ENCODE measurements around the gene RNU4-1. TPM values are rescaled to one million over a fixed set of nuclear protein-coding genes. Genes with fewer than 3 reads are reported as not detected.

Gene RNU4-1
- polyA plus RNA-seq, 1 donor from 2014 or later: not detected

DNA sequence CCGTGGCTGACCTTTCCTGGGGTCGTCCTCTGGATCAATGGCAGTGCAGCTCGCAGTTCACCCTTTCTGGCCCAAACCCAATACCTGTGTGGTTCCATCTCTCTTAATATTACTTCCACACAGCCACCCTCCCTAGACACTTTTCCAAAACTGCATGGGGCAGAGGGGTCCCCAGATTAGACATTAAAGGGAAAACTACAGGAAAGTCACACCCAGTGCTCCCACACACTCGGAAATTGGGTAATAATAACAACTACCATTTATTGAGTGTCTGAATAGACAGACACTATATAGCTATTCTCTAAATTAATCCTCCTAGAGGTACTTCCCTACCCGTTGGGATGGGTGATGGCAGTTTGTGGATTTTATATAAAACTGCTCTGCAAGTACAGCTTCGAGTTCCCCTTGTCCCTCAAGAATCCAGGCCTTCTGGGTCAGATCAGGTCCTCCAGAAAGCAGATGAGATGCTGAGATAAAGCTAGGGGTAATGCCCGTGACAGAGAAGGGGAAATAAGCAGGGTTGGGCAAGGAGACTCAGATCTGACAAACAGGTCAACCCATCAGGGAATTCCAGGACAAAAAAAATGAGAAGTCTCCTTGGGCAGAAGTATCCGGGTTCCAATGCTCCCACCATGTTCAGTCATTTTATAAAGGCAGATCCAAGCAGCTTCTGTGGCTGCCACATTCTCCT is 26.7 kb downstream of the RNU4-1 start:
- Mint-ChIP-seq H3K27me3 (peaks cover 27% of the 10 kb centered on the region), H3K36me3 (no peaks in the 10 kb centered on the region), H3K4me1 (peaks cover 3 to 12% (median 7%) of the 10 kb centered on the region in 3 donors), H3K27ac (peak overlapping the region in 2 of 3 donors; percentile 27 to 92), H3K9me3 (no peaks in the 10 kb centered on the region), H3K4me3 (peak overlapping the region; percentile 82 to 92 (median 86))

DNA sequence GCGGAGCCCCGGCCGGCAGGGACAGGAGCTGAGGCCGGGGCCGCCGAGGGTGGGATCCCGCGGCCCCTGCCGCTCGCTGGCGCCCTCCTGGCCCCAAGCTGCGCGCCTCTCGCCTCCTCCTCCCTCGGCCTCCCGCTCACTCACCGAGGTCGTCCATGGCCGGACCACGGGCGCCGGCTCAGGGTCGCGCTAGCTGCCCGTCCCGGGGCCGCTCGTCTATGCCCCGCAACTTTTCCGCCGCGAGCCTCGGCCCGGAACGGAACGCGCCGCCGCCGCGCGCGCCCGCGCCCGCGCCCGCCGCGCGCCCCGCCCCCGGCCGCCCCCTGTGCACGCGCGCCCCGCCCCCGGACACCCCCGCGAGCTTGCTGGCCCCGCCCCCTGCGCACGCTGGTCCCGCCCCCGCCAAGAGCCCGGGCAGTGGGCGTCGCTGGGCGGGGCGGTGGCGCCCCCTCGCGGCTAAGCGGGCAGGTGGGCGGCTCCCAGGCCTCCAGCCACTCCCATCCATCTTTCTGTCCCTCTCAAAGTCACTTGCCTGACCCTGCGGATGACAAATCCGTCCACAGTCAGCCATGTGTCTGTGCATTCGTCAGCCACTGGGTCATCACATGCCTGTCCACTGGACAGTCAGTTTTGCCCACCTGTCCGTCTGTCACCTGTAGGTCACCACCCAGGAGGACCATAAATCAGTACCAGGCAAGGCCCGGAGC is 27.4 kb downstream of the RNU4-1 start, which contains the start of gene PXN:
TSS of gene PXN (minus strand) at position 258 of the 707 bp plus-strand sequence. CDS start at position 157, 101 bp downstream.
- Mint-ChIP-seq H3K27me3 (peaks cover 27% of the 10 kb centered on the region), H3K27ac (peak within 1 kb of the TSS in 2 of 3 donors; percentile 27 to 92), H3K36me3 (no peaks in the 10 kb centered on the region), H3K4me3 (peak within 1 kb of the TSS; percentile 82 to 93 (median 88)), H3K4me1 (peaks cover 3 to 12% (median 7%) of the 10 kb centered on the region in 3 donors), H3K9me3 (no peaks in the 10 kb centered on the region)

DNA sequence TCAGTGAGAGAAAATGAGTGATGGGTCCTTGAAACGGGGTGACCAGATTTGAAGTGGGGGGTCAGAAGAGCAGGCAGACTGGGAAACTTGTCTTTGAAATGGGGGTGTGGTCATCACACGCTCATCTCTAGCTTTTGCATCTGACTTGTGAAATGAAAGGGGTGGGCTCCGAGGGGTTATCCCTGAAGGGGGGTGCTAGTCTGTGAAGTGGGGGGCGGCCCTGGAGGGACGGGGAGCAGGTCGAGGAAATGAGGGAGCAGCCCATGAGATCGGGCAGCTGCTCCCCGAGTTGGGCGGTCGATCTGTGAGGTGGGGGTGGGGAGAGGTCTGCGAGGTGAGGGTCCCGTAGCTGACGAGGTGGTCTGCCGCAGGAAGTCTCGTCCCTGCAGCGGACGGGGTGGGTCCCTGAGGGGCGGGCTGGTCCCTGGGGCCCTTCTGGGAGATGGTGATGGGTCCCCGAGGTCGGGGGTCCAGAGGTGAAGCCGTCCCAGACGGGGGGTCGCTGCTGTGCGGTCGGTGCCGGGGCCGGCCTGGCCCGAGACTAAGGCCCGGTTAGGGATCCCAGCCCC is 28.0 kb downstream of the RNU4-1 start:
- Mint-ChIP-seq H3K4me3 (peak overlapping the region; percentile 8 to 93 (median 85)), H3K9me3 (no peaks in the 10 kb centered on the region), H3K27ac (no peak overlapping the region), H3K4me1 (peaks cover 3 to 12% (median 7%) of the 10 kb centered on the region in 3 donors), H3K36me3 (no peaks in the 10 kb centered on the region), H3K27me3 (peaks cover 30% of the 10 kb centered on the region)

DNA sequence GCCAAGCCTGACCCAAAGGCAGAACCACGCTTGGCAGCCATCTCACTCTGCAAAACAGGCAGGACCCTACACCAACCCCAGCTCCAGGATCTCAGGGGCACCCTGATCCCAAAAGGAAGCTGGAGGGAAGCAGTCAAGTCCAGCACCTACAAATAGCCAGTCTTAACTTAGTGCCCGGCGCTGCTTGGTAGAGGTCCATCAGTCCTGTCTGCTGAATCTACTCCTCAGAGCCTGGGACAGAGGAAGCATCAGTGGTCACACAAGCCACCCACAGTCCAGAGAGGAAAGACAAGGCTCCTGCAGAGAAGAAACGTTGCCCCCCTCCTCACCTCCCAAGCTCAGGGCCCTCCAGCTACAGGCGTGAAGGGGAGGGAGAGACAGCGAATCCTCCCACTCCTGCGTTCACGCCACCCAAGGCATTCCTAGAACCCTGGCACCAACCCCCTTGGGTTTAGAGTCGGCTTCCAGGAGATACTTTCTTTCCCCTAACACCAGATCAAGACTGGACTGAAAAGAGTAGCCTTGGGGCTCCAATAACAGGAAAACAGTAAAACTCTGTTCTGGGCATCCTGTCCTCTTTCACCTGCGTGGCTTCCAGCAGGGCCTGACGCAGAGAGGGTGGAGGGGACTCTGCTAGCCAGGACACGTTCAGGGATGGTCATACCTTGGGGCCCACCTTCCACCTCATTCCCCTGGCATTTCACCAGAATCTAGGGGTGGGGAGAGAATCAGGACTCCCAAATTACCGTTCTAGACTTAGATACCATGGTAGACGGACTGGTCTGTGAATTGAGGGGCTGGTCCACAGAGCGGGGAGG is 28.7 kb downstream of the RNU4-1 start:
- no peaks in the 10 kb centered on the region for H3K9me3 Mint-ChIP-seq
- H3K4me1 Mint-ChIP-seq: peaks cover 3 to 12% (median 7%) of the 10 kb centered on the region in 3 donors
- no peak overlapping the region for H3K27ac Mint-ChIP-seq
- no peaks in the 10 kb centered on the region for H3K36me3 Mint-ChIP-seq
- peak overlapping the region; percentile 8 to 93 (median 85) for H3K4me3 Mint-ChIP-seq
- H3K27me3 Mint-ChIP-seq: peaks cover 34% of the 10 kb centered on the region

DNA sequence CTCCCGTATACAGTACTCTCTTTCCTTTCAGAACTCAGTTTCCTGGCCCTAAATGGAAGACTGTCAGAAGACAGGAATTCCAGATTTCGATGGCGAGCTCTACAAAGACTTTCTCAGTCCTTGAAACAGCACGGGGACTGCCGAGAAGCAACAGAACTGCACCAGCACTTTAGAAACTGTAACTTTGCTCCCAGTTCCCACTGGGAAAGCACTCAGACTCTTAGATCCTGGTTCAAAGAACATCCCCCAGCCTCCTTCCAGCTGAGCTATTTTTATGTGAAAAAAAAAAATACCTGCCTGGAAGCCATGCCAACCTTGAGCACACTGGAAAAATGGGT is 29.3 kb downstream of the RNU4-1 start:
- Mint-ChIP-seq H3K27ac (no peak overlapping the region), H3K9me3 (no peaks in the 10 kb centered on the region), H3K27me3 (peaks cover 33% of the 10 kb centered on the region), H3K4me1 (peaks cover 3 to 12% (median 7%) of the 10 kb centered on the region in 3 donors), H3K4me3 (peak overlapping the region in 2 of 4 donors; percentile 8 to 82), H3K36me3 (no peaks in the 10 kb centered on the region)

DNA sequence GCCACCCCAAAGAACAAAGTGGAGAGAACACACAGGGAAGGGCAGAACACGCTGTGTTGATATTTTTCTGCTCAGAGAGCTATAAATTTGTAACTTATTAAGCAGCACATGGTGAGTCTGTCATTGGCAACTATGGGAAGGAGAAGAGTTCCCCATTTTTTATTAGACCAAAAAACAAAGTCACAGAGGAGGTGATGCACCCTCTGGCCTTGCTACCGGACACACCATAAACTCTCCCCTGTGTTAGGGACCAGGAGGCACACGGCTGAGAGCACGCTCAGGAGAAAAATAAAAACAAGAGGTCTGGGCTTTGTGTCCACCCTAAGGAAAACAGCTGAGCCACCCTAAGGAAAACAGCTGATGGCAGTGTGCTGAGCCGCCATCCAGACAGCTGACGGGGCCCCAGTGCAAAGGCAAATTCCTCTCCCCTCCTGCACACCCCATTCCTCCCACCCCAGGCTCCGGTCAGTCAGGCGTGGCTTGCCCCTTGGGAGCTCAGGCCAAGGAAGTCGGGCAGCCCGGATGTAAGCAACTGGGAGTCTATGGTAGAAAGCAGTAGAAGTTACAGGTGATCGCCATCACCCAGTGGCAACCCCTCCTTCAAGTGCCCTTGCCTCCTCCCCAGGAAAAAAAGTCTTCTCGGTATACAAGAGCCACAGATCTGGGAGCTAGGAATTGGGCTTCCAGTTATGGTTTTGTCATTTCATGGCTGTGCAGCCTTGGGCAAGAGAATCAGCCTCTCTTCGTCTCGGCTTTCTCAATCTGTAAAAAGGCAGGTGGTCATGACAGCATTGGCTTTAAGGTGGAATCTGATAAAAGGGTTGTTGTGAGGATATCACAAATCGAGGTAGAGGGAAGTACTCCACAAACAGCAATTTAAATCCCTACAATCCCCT is 29.9 kb downstream of the RNU4-1 start:
- H3K27ac Mint-ChIP-seq: no peak overlapping the region
- H3K9me3 Mint-ChIP-seq: no peaks in the 10 kb centered on the region
- peaks cover 3 to 12% (median 7%) of the 10 kb centered on the region in 3 donors for H3K4me1 Mint-ChIP-seq
- peak overlapping the region in 3 of 4 donors; percentile 25 to 44 (median 30) for H3K4me3 Mint-ChIP-seq
- no peaks in the 10 kb centered on the region for H3K36me3 Mint-ChIP-seq
- peaks cover 33% of the 10 kb centered on the region for H3K27me3 Mint-ChIP-seq

DNA sequence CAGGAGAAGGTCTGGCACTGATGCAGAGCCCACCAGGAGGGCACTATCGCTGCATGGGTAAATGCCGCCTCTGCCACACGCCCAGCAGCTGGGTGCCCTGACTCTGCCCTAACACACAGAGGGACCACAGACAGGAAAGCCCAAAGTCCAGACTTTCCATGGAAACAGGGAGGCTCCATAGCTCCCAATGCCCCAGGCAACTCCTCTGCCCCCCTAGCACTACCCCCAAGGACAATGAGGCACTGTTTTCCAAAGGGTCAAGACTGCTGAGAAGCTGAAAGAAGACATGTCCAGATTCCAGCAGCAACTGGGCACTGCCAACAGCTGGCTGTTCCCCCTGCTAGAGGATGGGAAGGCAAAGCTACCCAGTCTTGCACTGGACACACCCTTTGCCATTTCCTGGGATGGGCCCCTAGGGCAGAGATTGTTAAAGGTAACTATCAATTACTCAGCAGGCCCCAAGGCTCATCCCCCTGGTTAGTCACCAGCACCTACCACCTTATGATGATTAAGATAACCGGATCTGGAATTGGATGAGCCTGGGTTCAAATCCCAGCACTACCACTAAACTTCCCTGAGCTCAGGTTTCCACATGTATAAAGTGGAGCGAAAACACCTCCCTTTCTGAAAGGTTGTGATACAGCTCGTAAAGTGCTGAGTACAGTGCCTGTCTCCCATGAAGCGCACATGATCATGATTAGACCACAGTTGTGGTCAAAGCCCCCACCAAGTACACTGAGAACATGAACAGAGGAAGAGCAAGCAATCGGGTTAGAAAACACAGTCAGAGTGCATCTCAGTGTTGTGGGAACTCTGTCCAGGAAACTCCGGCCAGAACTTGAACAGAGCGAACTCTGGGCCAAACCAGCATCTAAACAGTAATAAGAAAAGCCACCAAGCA is 30.8 kb downstream of the RNU4-1 start:
- H3K9me3 Mint-ChIP-seq: peaks cover 0 to 3% (median 0%) of the 10 kb centered on the region in 3 donors
- peaks cover 3 to 12% (median 7%) of the 10 kb centered on the region in 3 donors for H3K4me1 Mint-ChIP-seq
- no peaks in the 10 kb centered on the region for H3K36me3 Mint-ChIP-seq
- H3K27me3 Mint-ChIP-seq: peaks cover 36% of the 10 kb centered on the region
- H3K4me3 Mint-ChIP-seq: peak overlapping the region; percentile 25 to 65 (median 37)
- H3K27ac Mint-ChIP-seq: no peak overlapping the region

DNA sequence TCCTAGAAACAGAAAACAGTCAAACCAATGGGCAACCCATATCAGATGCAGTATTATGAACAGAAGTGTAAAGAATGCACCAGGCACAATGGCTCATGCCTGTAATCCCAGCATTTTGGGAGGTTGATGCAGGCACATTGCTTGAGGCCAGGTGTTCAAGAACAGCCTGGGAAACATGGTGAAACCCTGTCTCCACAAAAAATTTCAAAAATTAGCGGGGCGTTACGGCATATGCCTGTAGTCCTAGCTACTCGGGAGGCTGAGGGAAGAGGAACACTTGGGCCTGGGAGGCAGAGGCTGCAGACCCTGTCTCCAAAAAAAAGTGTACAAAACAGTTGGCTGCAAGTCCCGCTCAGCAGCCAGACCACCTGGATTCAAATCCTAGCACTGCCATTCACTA is 32.4 kb downstream of the RNU4-1 start:
- Mint-ChIP-seq H3K27me3 (peaks cover 40% of the 10 kb centered on the region), H3K4me1 (peaks cover 3 to 8% (median 7%) of the 10 kb centered on the region in 3 donors), H3K4me3 (no peak overlapping the region), H3K36me3 (no peaks in the 10 kb centered on the region), H3K9me3 (peaks cover 0 to 4% (median 0%) of the 10 kb centered on the region in 3 donors), H3K27ac (peak overlapping the region in 1 of 3 donors; percentile 31)

DNA sequence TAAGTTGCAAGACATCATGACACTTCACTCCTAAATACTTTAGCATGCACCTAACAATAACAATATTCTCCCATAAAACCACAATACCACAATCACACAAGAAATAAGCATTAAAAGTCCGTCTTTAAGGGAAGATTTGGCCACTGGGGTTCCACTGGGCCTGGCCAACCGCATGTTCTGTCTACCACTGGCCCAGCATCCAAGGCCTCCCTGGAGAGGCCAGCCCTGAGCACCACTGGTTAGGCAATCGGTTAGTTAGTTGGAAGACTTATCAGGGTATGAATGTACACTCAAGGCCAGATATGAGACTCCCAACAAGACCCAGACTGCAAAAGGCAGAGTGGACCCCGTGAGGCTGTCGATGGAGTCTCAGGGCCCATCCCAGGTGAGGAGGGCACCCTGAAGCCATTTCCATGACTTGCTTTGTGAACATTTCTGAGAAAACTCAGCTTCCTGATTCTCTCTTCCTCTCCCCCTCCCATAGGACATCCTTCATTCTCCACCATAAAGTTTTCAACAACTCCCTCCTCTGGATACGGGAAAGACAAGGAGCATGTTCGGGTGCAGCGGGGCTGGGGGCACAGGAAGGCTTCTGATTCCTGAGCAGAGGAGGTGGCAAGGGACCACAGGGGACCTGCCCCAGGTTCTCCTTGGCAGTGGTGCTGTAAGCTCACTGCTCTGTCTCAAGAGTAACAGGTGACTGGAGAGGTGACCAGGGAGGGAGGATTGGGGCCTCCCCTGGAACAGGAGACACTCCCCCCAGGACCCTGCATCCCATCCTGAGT is 33.4 kb downstream of the RNU4-1 start:
- Mint-ChIP-seq H3K27me3 (peaks cover 42% of the 10 kb centered on the region), H3K4me1 (peaks cover 3 to 4% (median 3%) of the 10 kb centered on the region in 3 donors), H3K4me3 (no peak overlapping the region), H3K36me3 (no peaks in the 10 kb centered on the region), H3K9me3 (peaks cover 0 to 4% (median 0%) of the 10 kb centered on the region in 3 donors), H3K27ac (no peak overlapping the region)

DNA sequence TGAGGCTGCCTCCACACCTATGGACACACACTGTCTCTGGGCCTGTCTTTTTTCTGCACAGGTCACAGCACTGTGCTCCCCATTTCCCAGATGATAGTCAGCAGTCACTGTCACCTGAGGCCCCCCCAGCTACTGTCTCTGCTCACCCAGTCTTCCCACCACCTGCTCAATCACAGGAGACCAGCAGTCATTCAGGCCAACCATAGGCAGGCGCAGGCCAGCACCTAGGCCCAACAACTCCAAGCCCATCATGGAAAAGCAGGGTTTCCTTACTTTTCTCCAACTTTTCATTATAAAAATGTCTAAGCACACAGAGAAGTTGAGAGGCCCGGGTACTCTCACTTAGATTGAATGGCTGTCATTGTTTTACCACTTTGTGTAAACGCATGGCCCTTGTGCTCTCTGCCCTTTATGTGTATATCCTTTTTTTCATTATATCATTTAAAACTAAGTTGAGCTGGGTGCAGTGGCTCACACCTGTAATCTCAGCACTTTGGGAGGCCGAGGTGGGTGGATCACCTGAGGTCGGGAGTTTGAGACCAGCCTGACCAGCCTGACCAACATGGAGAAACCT is 34.6 kb downstream of the RNU4-1 start:
- peaks cover 2 to 10% (median 4%) of the 10 kb centered on the region in 3 donors for H3K4me1 Mint-ChIP-seq
- no peaks in the 10 kb centered on the region for H3K36me3 Mint-ChIP-seq
- no peak overlapping the region for H3K4me3 Mint-ChIP-seq
- peak overlapping the region in 1 of 3 donors; percentile 94 for H3K27ac Mint-ChIP-seq
- H3K27me3 Mint-ChIP-seq: peaks cover 36% of the 10 kb centered on the region
- H3K9me3 Mint-ChIP-seq: peaks cover 0 to 4% (median 0%) of the 10 kb centered on the region in 3 donors

DNA sequence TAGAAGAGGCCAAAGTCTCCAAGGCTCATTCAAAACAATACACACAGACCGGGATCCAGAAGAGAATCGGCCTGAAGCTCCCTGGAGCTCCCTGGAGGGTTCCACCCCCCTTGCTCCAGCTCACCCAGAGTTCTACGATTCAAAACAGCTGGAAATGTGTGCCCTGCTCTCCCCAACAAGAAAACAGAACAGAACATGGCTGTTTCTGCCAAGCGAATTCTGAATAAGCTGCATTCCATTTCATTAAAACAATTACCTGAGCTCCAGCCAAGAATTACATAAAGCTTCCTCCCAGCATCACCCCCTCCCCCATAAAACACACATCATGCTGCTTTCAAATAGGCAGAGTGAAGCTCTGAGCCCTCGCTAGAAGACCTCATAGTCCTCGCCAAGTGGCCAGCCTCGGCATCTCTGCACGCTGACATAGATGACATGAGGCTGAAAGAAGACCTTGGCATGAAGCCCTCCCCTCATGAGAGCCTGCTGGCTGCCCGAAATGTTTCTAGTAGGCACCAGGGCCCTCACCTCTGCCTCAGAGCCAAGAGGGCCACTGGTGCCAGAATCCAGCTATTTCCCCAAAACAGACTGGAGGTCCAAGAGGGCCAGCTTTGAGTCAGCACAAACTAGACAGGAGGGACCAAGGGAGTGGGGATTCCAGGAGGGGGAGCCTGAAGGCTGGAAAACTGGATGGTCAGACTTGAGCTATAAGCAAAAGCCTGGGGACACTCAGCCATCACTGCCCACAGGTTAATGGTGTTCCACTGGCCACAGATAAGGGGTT is 35.8 kb downstream of the RNU4-1 start:
- Mint-ChIP-seq H3K36me3 (no peaks in the 10 kb centered on the region), H3K27ac (peak overlapping the region in 1 of 3 donors; percentile 14), H3K27me3 (peaks cover 35% of the 10 kb centered on the region), H3K4me1 (peaks cover 10 to 16% (median 12%) of the 10 kb centered on the region in 3 donors), H3K4me3 (no peak overlapping the region), H3K9me3 (peaks cover 0 to 4% (median 0%) of the 10 kb centered on the region in 3 donors)

Measured in IgD-negative memory B cell (primary cell).